Activated CD8-positive, alpha-beta T cell treated with anti-CD3 and anti-CD28 coated beads for 36 hours (primary cell): ENCODE measurements around the gene CSNK1D. TPM values are rescaled to one million over a fixed set of nuclear protein-coding genes. Genes with fewer than 3 reads are reported as not detected.

ENCODE experiments used
- ATAC-seq: fragments of 200-7000 bp; cut with Tn5 transposase; one replicate; pipeline ENCODE4 v1.10.0; 2021; ENCODE audit warnings: mild to moderate bottlenecking, moderate library complexity
- CTCF ChIA-PET: fragments of 350-600 bp; sonication (Branson Sonifier 250); formaldehyde crosslinking; loops from one replicate; lab custom pipeline; 2021; ENCODE audit warnings: antibody characterized with exemption; lab: Charles Lee
- POLR2A ChIA-PET: fragments of 350-600 bp; sonication (Branson Sonifier 250); formaldehyde crosslinking; loops from one replicate; lab custom pipeline; 2021; ENCODE audit warnings: antibody characterized with exemption; lab: Charles Lee
- DNase-seq: peaks from one replicate; pipeline ENCODE4 v3.0.0-alpha.2; 2020
- H3K27ac Mint-ChIP-seq: one replicate; pipeline ENCODE4 v1.8.0; 2021; ENCODE audit warnings: mild to moderate bottlenecking, mixed read lengths
- H3K27me3 Mint-ChIP-seq: one replicate; pipeline ENCODE4 v1.8.0; 2021; ENCODE audit warnings: mixed read lengths
- H3K36me3 Mint-ChIP-seq: one replicate; pipeline ENCODE4 v1.8.0; 2021; ENCODE audit warnings: low read depth, mixed read lengths
- H3K4me1 Mint-ChIP-seq: one replicate; pipeline ENCODE4 v1.8.0; 2021; ENCODE audit warnings: low read depth, mixed read lengths
- H3K4me3 Mint-ChIP-seq: one replicate; pipeline ENCODE4 v1.8.0; 2021; ENCODE audit warnings: mild to moderate bottlenecking, moderate library complexity, mixed read lengths
- H3K9me3 Mint-ChIP-seq: one replicate; pipeline ENCODE4 v1.8.0; 2021; ENCODE audit warnings: mixed read lengths
- CTCF ChIP-seq: fragments of 200-600 bp; IDR thresholded peaks from one replicate; pipeline ENCODE4 v1.8.0; 2022; ENCODE audit warnings: antibody characterized with exemption, mild to moderate bottlenecking
- intact Hi-C: fragments of 100-400 bp; cut with micrococcal nuclease; formaldehyde crosslinking; loops from one replicate; pipeline ENCODE4 v1.10.0; 2022
- total RNA-seq, 2 experiments: library from RNA; stranded (reverse); gene quantifications; one replicate each; pipeline ENCODE4 v1.2.3, GENCODE V29; 2021

The CSNK1D gene
- total RNA-seq, 2 experiments from 2014 or later, result 90.6 to 97.0 TPM

- Mint-ChIP-seq H3K36me3 (peaks cover 53% of the 10 kb centered on the region), H3K9me3 (no peaks in the 10 kb centered on the region), H3K27me3 (no peaks in the 10 kb centered on the region), H3K4me1 (peaks cover 43% of the 10 kb centered on the region), H3K27ac (peak overlapping the region; percentile 63), H3K4me3 (no peak overlapping the region)
- no peak for ATAC-seq
- CTCF ChIA-PET, result interaction anchor here (0.9 to 3.5 kb wide), 2 partner anchors 13 to 77 kb away, joined by 3 to 15 read pairs; no protein-coding TSS in a partner anchor
- POLR2A ChIA-PET, result interaction anchor here (0.9 to 1.6 kb wide), 3 partner anchors 9 to 84 kb away, joined by 3 to 4 read pairs (median 4); no protein-coding TSS in a partner anchor
- peak; percentile 65 for DNase-seq
- peak; percentile 61 for TF ChIP-seq CTCF
- intact Hi-C loops, result loop anchor here (5.0 kb wide), 1 partner anchor 78 kb away; no protein-coding TSS in a partner anchor
Measured at GRCh38 chr17:82244413-82245133, 28.9 kb downstream of the CSNK1D start.

- no peaks in the 10 kb centered on the region for H3K27me3 Mint-ChIP-seq
- no peak for TF ChIP-seq CTCF
- DNase-seq, result no peak
- H3K27ac Mint-ChIP-seq, result peak overlapping the region; percentile 54
- ChIA-PET CTCF (interaction anchor here (0.7 to 3.5 kb wide), 5 partner anchors 10 to 109 kb away, joined by 3 to 15 read pairs (median 3); no protein-coding TSS in a partner anchor), POLR2A (interaction anchor here (0.9 to 1.2 kb wide), 4 partner anchors 8 to 94 kb away, joined by 3 to 4 read pairs (median 4); no protein-coding TSS in a partner anchor)
- H3K4me1 Mint-ChIP-seq, result peaks cover 49% of the 10 kb centered on the region
- H3K36me3 Mint-ChIP-seq, result peaks cover 51% of the 10 kb centered on the region
- no peak for ATAC-seq
- intact Hi-C loops, result loop anchor here (5.0 kb wide), 1 partner anchor 78 kb away; no protein-coding TSS in a partner anchor
- H3K4me3 Mint-ChIP-seq, result peak overlapping the region; percentile 12
- no peaks in the 10 kb centered on the region for H3K9me3 Mint-ChIP-seq
Measured at GRCh38 chr17:82243648-82244412, 29.7 kb downstream of the CSNK1D start.

GRCh38 chr17:82242977-82243647 is 30.4 kb downstream of the CSNK1D start:
- CTCF ChIA-PET, result interaction anchor here (0.7 to 3.5 kb wide), 5 partner anchors 9 to 110 kb away, joined by 3 to 15 read pairs (median 4); no protein-coding TSS in a partner anchor
- peaks cover 47% of the 10 kb centered on the region for H3K36me3 Mint-ChIP-seq

GRCh38 chr17:82242698-82242976 is 30.9 kb downstream of the CSNK1D start:
- Mint-ChIP-seq H3K27ac (peak overlapping the region; percentile 18), H3K4me3 (no peak overlapping the region), H3K9me3 (no peaks in the 10 kb centered on the region), H3K4me1 (peaks cover 55% of the 10 kb centered on the region), H3K36me3 (peaks cover 45% of the 10 kb centered on the region), H3K27me3 (no peaks in the 10 kb centered on the region)
- no peak for DNase-seq
- ChIA-PET CTCF (interaction anchor here (0.9 to 3.5 kb wide), 6 partner anchors 8 to 79 kb away, joined by 3 to 15 read pairs (median 4); partner anchors contain the start of gene CD7), POLR2A (interaction anchor here (0.7 to 1.7 kb wide), 9 partner anchors 10 to 95 kb away, joined by 3 to 6 read pairs (median 3); no protein-coding TSS in a partner anchor)
- intact Hi-C loops, result loop anchor here (5.0 kb wide), 1 partner anchor 80 kb away; no protein-coding TSS in a partner anchor
- no peak for ATAC-seq
- no peak for TF ChIP-seq CTCF

More at GRCh38 chr17:82242977-82243647, 30.4 kb downstream of the CSNK1D start:
- H3K4me1 Mint-ChIP-seq, result peaks cover 55% of the 10 kb centered on the region
- H3K9me3 Mint-ChIP-seq, result no peaks in the 10 kb centered on the region
- ATAC-seq (no peak), DNase-seq (no peak)
- H3K27me3 Mint-ChIP-seq, result no peaks in the 10 kb centered on the region
- intact Hi-C loops, result loop anchor here (5.0 kb wide), 1 partner anchor 79 kb away; no protein-coding TSS in a partner anchor
- H3K27ac Mint-ChIP-seq, result peak overlapping the region; percentile 34
- POLR2A ChIA-PET, result interaction anchor here (0.8 to 1.4 kb wide), 5 partner anchors 12 to 95 kb away, joined by 3 to 4 read pairs (median 3); no protein-coding TSS in a partner anchor
- TF ChIP-seq CTCF, result no peak
- no peak overlapping the region for H3K4me3 Mint-ChIP-seq
